ENCODE data around the gene ELOVL5.

ELOVL5 gene

DNA sequence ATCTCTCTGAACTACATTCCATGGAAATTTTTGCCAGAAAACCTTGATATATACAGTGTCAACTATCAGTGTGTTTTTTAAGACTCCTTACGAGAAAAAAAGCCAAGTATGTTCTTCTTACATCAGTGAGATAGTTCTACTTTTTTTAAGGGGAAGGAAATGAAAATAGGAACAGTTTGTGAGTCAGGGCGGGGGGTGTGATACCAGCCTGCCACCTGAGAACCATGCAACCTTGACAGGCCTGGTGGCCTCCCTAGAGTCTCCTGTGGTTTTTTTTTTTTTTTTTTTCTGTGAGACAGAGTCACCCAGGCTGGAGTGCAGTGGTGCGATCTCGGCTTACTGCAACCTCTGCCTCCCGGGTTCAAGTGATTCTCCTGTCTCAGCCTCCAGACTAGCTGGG, 103.8 kb downstream of the ELOVL5 start:
- no peak for DNase-seq (ENCODE audit: low read depth in 3 of 3, low spot score in 1 of 3)

DNA sequence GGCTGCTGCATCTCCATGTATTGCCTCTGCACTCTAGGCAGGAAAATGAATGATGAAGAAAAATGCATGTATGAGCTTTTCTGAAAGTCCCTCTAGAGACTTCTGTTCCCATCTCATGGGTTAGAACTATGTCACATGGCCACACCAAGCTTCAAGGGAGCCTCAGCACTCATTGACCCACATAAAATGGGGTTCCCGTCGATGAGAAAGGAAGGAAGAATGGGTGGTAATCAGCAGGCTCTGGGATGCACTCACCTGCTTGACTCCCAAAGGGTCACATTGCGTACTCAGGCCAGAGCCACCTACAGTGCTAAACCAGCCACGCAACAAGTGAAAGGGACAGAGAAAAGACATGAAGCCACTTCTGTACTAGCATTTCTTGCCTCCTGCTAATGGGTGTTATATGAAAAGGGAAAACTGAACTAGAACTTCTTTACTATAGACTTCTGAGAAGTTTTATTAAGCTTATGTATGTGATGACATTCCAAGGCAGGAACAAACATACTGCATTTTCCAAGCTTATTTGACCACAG, 104.3 kb downstream of the ELOVL5 start:
- no peak for DNase-seq (ENCODE audit: low read depth in 3 of 3, low spot score in 1 of 3)

DNA sequence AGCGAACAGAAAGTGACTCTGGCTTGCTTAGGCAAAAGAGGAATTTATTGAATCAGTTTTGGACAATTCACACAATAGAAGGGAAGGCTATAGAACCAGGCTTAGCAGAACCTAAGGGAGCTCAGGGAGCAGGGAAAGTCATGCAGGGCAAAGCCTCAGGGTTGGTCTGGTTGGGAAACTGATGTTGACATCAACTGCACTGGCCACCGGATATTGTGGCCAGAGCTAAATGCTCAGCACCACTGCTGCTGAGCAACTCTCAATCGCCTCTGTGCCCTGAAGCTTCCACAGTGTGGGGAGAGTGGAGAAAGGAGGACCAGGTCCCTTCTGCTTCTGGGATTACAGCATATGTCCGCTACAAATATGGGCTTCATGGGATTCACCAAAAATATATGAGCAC, 106.8 kb downstream of the ELOVL5 start:
- DNase-seq (ENCODE audit: low read depth in 3 of 3, low spot score in 1 of 3): no peak

DNA sequence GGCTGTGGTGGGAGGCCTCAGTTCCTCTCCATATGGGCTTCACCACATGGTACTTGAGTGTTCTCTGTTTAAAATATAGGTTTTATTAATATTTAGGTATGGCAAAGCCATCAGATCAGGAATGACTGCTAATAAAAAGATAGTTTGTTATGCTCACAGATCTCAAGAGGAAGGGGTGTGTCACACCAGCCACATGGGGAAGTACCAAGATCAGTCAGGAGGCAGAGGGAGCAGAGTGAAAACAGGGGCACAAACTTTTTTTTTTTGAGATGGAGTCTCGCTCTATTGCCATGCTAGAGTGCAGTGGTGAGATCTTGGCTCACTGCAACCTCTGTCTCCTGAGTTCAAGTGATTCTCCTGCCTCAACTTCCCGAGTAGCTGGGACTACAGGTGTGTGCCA, 108.0 kb downstream of the ELOVL5 start:
- no peak for DNase-seq (ENCODE audit: low read depth in 3 of 3, low spot score in 1 of 3)

DNA sequence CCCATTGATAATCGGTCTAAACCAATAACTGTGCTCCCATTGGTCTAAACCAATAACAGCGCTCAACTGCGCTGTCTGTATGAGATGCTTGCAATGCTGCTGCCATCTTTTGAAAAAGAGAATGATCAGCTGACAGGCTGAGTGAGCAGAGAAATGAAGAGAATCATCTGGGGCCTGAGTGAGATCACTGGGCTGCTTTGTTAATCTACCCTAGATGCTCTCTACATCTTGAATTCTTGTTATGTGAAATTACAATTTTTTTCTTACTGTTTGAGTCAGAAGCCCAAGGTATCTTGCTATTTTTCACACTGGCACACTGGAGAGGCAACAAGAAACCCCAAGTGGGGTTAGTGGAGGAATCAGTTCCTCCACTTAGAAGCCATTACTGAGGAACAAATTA, 108.6 kb downstream of the ELOVL5 start:
- DNase-seq (ENCODE audit: low read depth in 3 of 3, low spot score in 1 of 3): no peak

DNA sequence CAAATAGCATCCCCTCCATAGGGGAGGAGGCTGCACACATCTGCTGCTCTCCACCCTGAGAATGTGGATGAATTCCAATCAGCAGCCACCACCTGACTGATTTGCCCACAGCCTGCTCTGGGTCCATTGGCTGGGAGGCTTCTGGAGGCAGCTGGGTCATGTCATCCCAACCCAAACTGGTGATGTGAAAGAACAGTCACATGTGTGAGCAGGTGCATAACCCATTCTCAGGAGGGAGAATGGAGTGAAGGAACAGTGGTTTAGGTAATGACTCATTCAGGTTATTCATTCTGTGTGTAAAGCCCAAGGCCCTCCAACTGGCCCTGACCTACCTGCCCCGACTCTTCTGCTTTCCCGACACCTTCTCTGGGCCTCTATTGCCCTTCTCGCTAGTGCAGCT, 109.2 kb downstream of the ELOVL5 start:
- DNase-seq (ENCODE audit: low read depth in 3 of 3, low spot score in 1 of 3): no peak

DNA sequence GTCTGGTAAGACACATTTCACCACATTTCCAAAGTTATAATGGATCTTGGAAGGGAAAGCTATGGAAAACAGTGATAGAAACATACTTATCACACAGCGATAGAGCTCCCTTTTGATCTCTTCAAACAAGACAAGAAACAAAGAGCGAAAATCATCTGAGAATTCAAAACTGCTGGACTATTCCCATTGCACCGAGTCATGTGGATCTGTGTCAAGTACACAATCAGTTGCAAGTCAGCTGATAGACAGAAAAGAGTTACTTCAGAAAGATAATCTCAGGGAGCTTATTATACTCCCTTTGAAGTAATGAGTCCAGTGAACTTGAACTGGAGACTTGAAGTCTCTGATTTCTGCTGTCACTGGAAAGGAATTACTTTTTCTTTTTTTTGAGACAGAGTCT, 110.4 kb downstream of the ELOVL5 start:
- DNase-seq (ENCODE audit: low read depth in 3 of 3, low spot score in 1 of 3): no peak

DNA sequence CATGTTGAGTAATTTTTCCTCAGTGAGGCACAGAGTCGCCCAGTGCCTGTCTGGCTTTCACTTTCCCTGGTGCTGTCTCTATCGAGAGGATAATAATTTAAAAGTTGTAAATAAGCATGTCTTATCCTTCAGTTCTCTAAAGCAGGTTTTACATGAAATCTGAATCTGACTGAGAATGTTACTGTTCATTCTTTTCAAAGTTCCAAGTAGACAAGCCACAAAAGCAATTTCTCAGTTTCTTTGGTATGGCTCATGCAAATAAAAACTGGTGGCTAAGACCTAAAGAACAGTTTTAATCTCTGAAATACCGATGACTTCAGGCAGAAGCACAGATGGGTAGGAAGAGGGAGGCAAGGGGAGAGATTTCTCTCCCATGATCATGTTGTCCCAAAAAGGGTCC, 112.5 kb downstream of the ELOVL5 start:
- no peak for DNase-seq (ENCODE audit: low read depth in 3 of 3, low spot score in 1 of 3)

DNA sequence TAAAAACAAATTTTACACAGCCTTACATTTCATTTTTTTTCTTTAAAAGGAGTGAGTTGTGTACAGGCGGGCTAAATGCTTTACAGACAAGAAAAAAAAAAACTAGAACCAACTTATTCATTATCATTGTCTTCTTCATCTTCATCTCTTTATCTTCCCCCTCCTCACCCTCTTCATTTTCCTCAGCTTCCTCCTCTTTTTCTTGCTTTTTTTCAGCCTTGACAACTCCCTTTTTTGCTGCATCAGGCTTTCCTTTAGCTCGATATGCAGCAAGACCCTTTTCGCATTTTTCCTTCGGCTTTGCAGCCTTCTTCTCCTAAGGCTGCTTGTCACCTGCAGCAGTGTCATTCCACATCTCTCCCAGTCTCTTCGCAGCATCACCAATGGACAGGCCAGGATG, 113.2 kb downstream of the ELOVL5 start:
- no peak for DNase-seq (ENCODE audit: low read depth in 3 of 3, low spot score in 1 of 3)

DNA sequence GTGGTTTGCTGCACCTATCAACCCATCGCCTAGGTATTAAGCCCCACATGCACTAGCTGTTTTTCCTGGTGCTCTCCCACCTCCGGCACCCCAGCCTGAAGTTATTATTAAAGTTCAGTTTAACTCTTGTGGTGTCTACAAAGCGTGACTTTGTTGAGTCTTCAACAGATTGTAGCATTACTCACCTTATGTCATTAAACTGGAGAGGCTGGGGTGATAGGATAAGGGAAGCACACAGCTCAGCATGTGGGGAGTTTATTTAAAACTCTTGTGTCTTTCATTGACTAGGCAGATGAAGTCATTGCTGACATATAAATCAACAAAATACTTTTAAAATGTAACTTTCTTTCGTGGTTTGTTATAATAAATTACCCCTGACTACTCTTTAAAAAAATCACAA, 115.4 kb downstream of the ELOVL5 start:
- no peak for DNase-seq (ENCODE audit: low read depth in 3 of 3, low spot score in 1 of 3)

DNA sequence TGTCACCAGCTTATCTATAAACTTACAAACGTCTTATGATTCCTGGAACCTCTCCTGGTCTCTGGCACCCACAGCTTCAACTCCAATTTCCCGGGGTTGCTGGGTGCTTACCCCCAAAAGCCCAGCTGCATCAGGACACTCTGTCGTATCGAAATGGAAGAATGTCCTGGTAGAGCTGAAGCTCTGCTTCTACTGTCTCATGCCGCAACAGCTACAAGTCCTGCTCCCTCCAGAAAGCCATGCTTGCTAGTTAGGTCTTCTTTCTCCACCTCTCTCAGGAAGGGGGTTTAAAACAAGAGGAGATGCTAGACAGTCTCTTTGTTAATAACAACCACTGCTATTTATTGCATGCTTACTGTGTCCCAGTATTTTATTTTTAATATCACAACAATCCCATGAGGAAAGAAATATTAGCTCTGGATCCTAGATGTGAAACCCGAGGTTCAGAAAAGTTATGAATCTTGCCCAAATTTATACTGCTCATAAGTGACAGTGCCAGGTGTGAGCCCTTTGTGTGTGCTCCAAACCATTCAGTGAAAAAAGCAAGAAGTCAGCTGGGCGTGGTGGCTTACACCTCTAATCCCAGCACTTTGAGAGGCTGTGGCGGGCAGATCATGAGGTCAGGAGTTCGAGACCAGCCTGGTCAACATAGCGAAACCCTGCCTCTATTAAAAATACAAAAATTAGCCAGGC, 117.8 kb downstream of the ELOVL5 start:
- no peak for DNase-seq (ENCODE audit: low read depth in 3 of 3, low spot score in 1 of 3)

DNA sequence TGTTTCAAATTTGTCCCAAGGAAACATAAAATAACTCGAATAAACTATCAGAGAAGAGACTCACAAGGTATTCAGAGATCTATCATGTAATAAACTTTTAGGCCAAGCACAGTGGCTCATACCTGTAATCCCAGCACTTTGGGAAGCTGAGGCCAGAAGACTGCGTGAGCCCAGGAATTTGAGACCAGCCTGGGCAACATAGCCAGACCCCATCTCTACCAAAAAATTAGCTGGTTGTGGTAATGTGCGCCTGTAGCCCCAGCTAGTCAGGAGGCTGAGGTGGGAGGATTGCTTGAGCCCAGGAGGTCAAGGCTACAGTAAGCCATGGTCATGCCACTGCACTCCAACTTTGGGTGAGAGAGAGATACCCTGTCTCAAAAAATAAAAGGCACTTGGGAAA, 120.9 kb downstream of the ELOVL5 start:
- no peak for DNase-seq (ENCODE audit: low read depth in 3 of 3, low spot score in 1 of 3)

DNA sequence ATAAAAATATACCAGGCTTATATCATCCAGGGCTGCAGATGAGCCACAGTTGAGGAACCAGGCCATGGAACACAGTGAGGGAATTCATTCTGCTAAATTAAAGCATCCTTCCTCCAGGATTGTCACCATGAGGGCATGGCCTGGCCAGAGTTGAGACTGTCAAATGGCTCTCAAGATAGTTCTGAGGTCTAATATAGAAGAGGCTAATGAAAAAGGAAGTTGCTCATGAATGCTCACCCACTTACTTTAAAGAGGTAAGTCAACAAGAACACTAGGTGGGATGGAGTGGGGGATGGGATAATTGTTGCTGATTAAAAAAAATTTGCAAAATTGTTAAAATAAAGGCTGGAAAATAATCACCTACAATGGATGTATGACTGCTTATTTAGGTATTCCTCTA, 128.1 kb downstream of the ELOVL5 start:
- no peak for DNase-seq (ENCODE audit: low read depth in 3 of 3, low spot score in 1 of 3)
